Stimulated activated CD4-positive, alpha-beta T cell treated with anti-CD3 and anti-CD28 coated beads, Interleukin-1b, Interleukin-23, amount 100 ng/mL, for 48 hours (primary cell): ENCODE measurements around the gene CDC42BPA.
"Not testable (repeated sequence)": the region's sequence is repeated elsewhere in the genome, so short reads cannot be mapped to it uniquely, and the experiment has no call there.

Experiments
- DNase-seq: peaks from one replicate; pipeline ENCODE4 v3.0.0-alpha.2; 2020

The CDC42BPA gene

GRCh38 chr1:227318016-227318852 is at the start of gene CDC42BPA:
Gene CDC42BPA (minus strand): TSS chr1:227318492. CDS start chr1:227317182, 1,310 bp downstream.
- peak; percentile 34 for DNase-seq

- DNase-seq: no peak
Observed at GRCh38 chr1:227368009-227368408, 49.7 kb upstream of the CDC42BPA start.

GRCh38 chr1:227365473-227366431 is 47.5 kb upstream of the CDC42BPA start:
- no peak for DNase-seq

- no peak for DNase-seq
Observed at GRCh38 chr1:227364657-227365056, 46.4 kb upstream of the CDC42BPA start.

GRCh38 chr1:227363825-227364224 is 45.5 kb upstream of the CDC42BPA start:
- DNase-seq: no peak

GRCh38 chr1:227362039-227362438 is 43.7 kb upstream of the CDC42BPA start:
- DNase-seq: no peak

- DNase-seq: no peak
Observed at GRCh38 chr1:227357927-227358302, 39.6 kb upstream of the CDC42BPA start.

- DNase-seq: no peak
Observed at GRCh38 chr1:227357171-227357926, 39.1 kb upstream of the CDC42BPA start.

- no peak for DNase-seq
Observed at GRCh38 chr1:227356620-227357146, 38.4 kb upstream of the CDC42BPA start.

GRCh38 chr1:227355542-227356245 is 37.4 kb upstream of the CDC42BPA start:
- no peak for DNase-seq

- DNase-seq: no peak
Observed at GRCh38 chr1:227353186-227353585, 34.9 kb upstream of the CDC42BPA start.

- not testable (repeated sequence) for DNase-seq
Observed at GRCh38 chr1:227352164-227352563, 33.9 kb upstream of the CDC42BPA start.

- no peak for DNase-seq
Observed at GRCh38 chr1:227351443-227351842, 33.2 kb upstream of the CDC42BPA start.

GRCh38 chr1:227349967-227350366 is 31.7 kb upstream of the CDC42BPA start:
- no peak for DNase-seq

- DNase-seq: no peak
Observed at GRCh38 chr1:227343727-227344551, 25.6 kb upstream of the CDC42BPA start.

GRCh38 chr1:227343206-227343605 is 24.9 kb upstream of the CDC42BPA start:
- no peak for DNase-seq

- no peak for DNase-seq
Observed at GRCh38 chr1:227342075-227342829, 24.0 kb upstream of the CDC42BPA start.

GRCh38 chr1:227336136-227336535 is 17.8 kb upstream of the CDC42BPA start:
- not testable (repeated sequence) for DNase-seq

GRCh38 chr1:227335242-227336020 is 17.1 kb upstream of the CDC42BPA start:
- DNase-seq: no peak
